ENCODE results near the gene ADGRL1.
A peak's percentile ranks its signal among the peaks of the same experiment; 100 is the strongest.
"Not testable (repeated sequence)": the region's sequence is repeated elsewhere in the genome, so short reads cannot be mapped to it uniquely, and the experiment has no call there.

Gene ADGRL1

DNA sequence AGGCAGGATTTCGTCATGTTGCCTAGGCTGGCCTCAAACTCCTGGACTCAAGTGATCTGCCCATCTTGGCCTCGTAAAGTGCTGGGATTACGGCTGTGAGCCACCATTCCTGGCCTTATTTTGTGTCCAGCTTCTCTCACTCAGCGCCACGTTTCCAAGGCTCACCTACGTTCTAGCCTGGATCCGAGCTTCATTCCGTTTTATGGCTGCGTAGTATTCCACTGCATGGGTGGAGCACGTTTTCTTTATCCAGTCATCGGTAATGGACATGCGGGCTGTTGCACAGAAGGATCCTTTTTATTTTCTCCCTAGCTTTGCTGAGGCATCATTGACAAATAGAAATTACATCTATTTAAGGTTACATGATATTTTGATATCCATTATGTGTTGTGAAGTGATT is 16.6 kb downstream of the ADGRL1 start:
- H3K36me3 ChIP-seq = peaks cover 4% of the 10 kb centered on the region; the same call in 1 of the 2 replicates
- DNase-seq = no peak
- H3K9me3 ChIP-seq = no peaks in the 10 kb centered on the region
- peaks cover 4% of the 10 kb centered on the region for H3K4me1 ChIP-seq
- no peak overlapping the region for H3K4me3 ChIP-seq (ENCODE audit: low read depth, low read length)
- H3K27me3 ChIP-seq = no peaks in the 10 kb centered on the region
- TF ChIP-seq CTCF (IDR thresholded peaks at IDR 0.05; ENCODE audit: low read depth, low read length) = no peak

GRCh38 chr19:14188086-14188485 is 17.9 kb downstream of the ADGRL1 start:
- not testable (repeated sequence) for H3K4me3 ChIP-seq (ENCODE audit: low read depth, low read length); H3K9me3 ChIP-seq; H3K27me3 ChIP-seq; DNase-seq; H3K36me3 ChIP-seq
- H3K4me1 ChIP-seq = peaks cover 12% of the 10 kb centered on the region

DNA sequence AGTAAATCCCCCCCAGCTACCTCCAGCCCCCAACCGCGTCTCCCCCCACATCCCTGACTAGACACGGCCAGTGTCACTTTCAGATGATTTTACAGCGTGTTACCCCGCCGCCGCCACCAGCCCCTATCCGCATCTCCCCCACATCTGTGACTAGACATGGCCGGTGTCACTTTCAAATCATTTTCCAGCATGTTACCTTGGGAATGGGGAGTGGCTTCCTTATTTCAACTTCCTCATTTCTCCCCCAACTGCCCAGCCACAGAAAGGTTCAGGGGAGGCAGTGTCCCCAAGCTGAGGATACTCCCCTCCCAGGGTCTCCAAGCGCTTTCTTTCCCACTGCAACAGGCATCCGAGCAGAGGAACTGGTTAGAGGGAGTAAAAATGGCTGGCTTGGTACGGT is 18.4 kb downstream of the ADGRL1 start:
- no peak for DNase-seq
- no peak for TF ChIP-seq CTCF (IDR thresholded peaks at IDR 0.05; ENCODE audit: low read depth, low read length)
- H3K36me3 ChIP-seq = peaks cover 4% of the 10 kb centered on the region; the same call in 1 of the 2 replicates
- H3K27me3 ChIP-seq = no peaks in the 10 kb centered on the region
- peaks cover 12% of the 10 kb centered on the region for H3K4me1 ChIP-seq
- H3K4me3 ChIP-seq (ENCODE audit: low read depth, low read length) = no peak overlapping the region
- H3K9me3 ChIP-seq = no peaks in the 10 kb centered on the region

- not testable (repeated sequence) for H3K4me3 ChIP-seq (ENCODE audit: low read depth, low read length); H3K27me3 ChIP-seq; H3K9me3 ChIP-seq; H3K36me3 ChIP-seq; DNase-seq
- peaks cover 12% of the 10 kb centered on the region for H3K4me1 ChIP-seq
These were observed 19.3 kb downstream of the ADGRL1 start for GRCh38 chr19:14186684-14187083.

GRCh38 chr19:14185691-14186090 is 20.3 kb downstream of the ADGRL1 start:
- H3K4me3 ChIP-seq (ENCODE audit: low read depth, low read length); H3K27me3 ChIP-seq; DNase-seq; H3K36me3 ChIP-seq; H3K9me3 ChIP-seq: not testable (repeated sequence)
- peaks cover 12% of the 10 kb centered on the region for H3K4me1 ChIP-seq

DNA sequence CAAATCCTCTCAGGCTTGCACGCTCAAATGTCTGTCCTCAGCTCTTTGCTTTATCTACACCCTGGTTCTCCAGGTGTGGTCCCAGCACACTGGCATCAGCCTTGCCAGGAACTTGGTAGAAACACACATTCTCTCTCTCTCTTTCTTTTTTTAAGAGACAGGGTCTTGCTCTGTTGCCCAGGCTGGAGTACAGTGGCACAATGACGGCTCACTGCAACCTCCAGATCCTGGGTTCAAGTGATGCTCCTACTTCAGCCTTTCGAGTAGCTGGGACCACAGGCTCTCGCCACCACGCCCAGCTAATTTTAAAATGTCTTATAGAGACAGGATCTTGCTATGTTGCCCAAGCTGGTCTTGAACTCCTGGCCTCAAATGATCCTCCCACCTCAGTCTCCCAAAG is 20.8 kb downstream of the ADGRL1 start:
- no peaks in the 10 kb centered on the region for H3K9me3 ChIP-seq
- TF ChIP-seq CTCF (IDR thresholded peaks at IDR 0.05; ENCODE audit: low read depth, low read length) = no peak
- no peaks in the 10 kb centered on the region for H3K27me3 ChIP-seq
- DNase-seq = no peak
- peaks cover 12% of the 10 kb centered on the region for H3K4me1 ChIP-seq
- peaks cover 7% of the 10 kb centered on the region for H3K36me3 ChIP-seq
- H3K4me3 ChIP-seq (ENCODE audit: low read depth, low read length) = no peak overlapping the region

DNA sequence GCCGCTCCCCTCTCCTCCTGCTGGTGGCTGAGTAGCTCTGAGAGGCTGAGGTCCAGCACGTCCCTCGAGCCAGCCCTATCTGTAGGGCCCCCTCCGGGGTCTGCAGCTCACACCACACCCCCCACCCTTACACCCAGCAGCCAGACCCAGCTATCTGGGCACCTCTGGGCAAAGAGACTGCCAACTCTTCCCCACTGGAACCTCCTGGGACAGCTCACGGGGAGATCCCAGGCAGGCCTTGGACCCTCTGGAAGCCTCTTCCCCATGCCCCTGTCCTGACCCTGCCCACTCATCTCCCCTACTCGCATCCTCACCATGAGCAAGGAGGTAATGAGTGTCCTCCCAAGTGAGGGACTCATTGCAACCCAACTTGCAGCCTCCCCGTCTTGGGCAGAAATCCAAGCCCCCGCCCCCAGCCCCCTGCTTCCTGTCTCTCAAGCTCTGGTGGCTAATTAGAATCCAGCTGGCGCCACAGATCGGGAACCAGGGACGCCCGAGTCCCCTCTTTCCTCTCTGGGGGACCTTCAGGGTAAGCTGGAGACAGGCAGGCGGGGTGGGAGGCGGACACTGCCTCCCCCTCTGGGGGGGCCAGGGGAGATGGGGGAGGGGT is 22.1 kb downstream of the ADGRL1 start:
- peak; percentile 74 for DNase-seq
- peaks cover 3% of the 10 kb centered on the region; the same call in 1 of the 2 replicates for H3K36me3 ChIP-seq
- no peak overlapping the region for H3K4me3 ChIP-seq (ENCODE audit: low read depth, low read length)
- no peaks in the 10 kb centered on the region for H3K9me3 ChIP-seq
- peaks cover 12% of the 10 kb centered on the region for H3K4me1 ChIP-seq
- TF ChIP-seq CTCF (IDR thresholded peaks at IDR 0.05; ENCODE audit: low read depth, low read length) = no peak; the same call in 1 of the 2 replicates
- H3K27me3 ChIP-seq = no peaks in the 10 kb centered on the region

DNA sequence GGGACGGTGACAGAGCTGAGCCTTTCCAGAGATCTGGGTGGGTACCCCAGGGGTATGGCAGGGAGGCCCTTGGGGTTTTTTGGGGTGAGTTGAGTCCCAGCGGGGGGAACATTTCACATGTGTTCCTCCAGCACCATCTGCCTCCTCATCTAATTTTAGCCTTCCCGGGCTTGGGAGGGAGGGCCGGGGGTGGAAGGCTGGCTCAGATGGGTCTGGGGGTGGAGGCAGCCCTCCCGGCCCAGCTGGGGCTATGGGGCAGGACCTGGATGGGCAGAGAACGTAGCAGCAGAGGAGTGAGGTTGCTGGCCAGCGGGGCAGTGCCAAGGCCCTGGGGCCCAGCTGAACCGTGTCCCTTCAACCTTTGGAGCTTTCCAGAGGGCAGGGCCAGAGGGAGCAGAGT is 23.5 kb downstream of the ADGRL1 start:
- Histone ChIP-seq H3K36me3 (peaks cover 14% of the 10 kb centered on the region), H3K4me3 (ENCODE audit: low read depth, low read length) (no peak overlapping the region), H3K27me3 (no peaks in the 10 kb centered on the region), H3K4me1 (peaks cover 12% of the 10 kb centered on the region), H3K9me3 (no peaks in the 10 kb centered on the region)
- no peak for TF ChIP-seq CTCF (IDR thresholded peaks at IDR 0.05; ENCODE audit: low read depth, low read length)
- no peak for DNase-seq

All from BE2C (cell line).